ENCODE data around the gene ASIC2.

Gene ASIC2

DNA sequence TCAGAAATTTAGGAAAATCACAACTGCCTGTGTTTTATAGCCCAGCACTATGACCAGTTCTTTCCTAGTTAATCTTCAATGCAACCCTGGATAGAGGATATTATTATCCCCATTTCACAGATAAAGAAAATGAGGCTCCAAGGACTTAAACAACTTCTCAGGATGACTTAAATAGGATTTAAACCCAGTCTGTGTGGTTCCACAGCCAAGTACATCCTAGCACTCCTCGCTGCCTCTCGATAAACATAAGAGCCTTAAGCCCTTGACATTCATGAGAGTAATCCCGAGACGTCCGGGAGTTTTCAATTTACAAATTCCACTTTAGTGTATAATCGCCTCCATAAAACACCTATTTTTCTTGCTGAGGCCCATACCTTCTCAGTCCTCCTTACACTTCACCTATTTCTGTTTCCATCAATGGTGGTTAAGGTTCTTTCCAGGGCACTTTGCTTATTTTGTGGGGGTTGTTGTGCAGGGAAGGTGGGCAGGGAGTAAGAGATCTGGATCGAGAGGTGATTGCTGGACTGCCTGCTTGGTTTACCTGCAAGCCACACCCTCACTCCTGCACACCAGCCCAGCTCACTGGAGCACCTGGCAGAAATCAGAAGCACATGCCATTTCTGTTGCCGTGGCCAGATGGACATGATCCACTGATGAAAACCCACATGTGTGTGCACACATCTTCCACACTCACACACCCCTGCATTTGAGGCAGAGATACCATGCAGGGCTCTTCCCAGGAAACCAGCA lies 50.5 kb downstream of the ASIC2 start:
- no peak for DNase-seq

GRCh38 chr17:33241390-33241789 lies 51.7 kb downstream of the ASIC2 start:
- no peak for DNase-seq

DNA sequence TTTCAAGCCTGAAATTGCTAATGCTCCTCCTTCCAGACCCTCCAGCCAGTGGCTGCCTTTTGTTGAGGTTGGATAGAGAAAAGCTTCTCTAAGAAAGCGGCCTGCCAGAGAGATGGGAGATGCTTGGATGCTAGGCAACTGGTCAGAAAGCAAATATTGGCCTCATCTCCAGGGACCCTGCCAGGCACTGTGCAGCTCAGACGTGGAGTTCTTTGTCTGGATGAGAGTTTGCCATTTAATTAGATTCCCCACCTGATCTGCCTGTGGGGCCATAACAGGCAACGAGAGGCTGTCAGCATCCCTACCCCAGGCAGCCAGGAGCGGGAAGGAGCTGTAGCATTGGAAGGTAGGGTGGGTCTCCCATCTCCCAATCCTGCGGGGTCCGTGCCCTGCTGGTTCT lies 52.7 kb downstream of the ASIC2 start:
- no peak for DNase-seq

GRCh38 chr17:33239702-33240101 lies 53.4 kb downstream of the ASIC2 start:
- DNase-seq: no peak

DNA sequence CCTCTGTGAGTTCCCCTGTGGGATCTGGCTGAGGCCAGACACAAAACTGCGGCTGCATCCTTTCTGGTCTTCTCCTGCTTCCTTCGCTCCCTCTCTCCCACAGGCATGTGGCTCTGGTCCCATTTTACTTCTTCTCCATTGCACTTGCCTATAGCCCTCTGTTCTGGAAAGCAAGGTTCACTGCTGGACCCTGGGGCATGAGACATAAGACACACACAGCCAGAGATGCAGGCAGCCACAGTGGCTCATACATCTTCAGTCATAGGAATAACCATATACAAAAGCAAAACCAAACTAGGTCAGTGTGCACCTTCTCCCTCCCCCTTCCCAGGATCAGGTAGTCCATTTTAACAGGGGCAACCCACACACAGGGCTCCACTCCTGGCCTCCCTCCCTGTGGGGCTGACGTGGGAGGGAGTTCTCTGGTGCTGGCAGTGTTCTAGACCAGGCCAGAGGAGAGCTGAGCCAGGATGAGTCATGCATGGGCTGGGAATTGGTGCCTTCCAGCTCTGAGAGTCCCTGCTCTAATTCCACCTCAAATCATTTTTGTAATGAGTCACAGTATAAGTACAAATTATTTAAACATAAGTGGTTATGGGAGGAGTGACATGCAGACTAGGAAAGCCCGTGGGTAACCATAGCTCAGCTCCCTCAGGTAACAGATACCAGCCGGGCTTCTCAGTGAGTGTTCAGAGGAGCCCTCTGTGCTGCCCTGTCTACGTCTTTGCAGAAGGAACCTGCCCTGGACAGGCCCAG lies 58.0 kb downstream of the ASIC2 start:
- peak; percentile 19 for DNase-seq

DNA sequence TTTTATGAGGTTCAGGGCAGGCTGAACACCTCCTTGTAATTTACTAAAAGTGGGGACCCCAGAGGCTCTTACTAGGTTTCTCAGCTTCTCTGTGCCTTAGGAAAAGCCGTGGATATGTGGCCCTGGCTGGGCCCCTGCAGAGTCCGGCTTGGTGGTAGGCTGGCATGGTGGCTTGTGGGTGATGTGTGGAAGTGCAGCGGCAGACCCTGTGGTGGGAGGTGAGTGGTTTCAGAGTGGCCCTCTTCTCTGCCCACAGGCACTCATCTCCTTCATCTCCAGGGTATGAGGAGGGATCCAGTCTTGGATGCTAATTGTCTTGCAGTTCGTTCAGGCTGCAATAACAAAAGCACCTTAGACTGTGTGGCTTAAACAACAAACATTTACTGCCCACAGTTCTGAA lies 58.9 kb downstream of the ASIC2 start:
- DNase-seq: no peak

- DNase-seq: no peak
Measured at GRCh38 chr17:33233811-33234177, 59.3 kb downstream of the ASIC2 start.

DNA sequence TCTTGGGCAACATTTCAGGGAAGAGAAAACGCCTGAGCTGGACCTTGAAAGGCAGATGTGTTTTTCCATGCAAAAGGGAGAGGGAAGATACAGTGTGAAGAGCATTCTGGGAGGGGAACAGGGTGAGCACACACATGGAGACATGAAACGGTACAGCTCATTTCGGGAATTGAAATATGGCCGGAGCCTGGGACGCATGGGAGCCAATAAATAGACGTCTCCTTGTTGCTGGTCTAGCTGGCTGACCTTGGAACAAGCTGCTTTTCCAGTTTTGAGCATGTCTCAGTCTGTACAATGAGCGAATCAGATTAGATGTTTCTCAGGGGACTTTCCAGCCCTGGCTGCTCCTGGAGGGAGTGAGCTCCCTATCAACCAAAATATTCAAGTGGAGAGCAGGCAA lies 63.6 kb downstream of the ASIC2 start:
- no peak for DNase-seq

DNA sequence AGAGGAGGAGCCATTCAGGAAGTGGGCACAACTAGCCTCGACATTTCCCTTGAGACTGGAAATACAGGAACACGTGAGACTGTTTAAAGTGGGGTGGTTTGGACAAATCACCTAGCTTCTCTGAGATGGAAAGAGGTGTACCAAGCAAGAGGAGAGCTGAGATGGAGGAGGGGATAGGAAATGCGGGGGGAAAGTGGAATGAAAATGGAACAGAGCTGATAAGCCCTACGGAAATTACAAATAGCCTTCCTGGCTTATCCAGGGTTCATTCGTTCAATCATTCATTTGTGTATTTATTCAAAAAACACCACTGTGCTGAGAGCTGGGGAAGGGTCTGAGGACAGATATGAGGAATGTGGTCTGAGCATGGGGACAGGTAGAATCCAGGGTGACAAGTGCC lies 64.1 kb downstream of the ASIC2 start:
- DNase-seq: no peak

DNA sequence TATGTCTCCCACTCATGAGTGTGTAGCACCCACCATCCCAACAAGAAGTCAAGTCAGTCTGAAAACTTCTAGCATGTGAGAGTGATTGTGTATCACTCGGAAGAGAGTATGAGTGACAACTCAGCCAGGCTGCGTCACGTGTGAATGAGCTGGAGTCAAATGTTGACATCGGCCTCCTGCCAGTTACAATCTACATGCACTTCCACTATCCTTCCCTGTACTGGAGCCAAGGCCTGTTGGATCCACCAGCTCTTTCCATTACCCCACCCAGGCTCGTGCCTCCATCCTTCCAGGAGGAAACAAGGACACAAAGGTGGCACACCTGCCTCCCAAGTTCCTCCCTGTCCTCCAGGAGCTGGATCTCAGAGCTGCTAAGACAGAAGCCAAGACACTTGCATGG lies 64.5 kb downstream of the ASIC2 start:
- DNase-seq: no peak

DNA sequence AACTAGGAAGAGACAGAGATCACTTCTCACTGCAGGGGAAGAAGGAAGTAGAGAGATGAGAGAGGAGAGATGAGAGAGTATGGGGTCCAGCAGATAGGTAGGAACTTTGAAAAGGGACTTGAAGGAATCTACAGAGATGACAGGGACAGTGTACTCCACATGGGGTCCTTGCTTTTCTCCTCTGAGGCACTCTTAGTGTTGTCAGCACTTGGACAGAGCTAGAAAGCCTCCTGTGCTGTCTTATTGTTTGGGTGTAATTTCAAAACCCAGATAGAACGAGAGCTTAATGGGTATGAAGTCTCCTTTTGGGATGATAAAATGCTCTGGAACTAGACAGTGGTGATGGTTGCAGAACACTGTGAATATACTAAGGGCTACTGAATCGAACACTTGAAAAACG lies 65.2 kb downstream of the ASIC2 start:
- DNase-seq: no peak

- DNase-seq: no peak
Measured at GRCh38 chr17:33225994-33226393, 67.1 kb downstream of the ASIC2 start.

DNA sequence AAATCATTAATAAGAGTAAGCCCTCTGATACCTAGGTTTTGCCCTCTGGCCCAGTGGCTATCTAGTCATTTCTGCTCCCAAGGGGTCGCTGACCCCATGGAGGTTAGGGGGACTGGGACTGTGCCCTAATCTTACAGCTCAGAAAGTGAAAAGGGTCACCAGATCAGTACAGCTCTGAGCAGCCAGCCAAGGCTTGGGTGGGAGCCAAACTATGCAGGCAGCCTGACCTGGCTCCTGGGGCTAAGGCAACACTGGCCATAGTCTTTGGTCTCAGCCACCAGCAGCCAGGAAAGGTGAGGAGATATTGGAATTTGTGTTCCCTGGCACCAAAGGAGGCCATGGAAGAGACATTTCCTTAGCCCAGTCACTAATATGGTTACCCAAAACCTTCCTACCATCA lies 67.6 kb downstream of the ASIC2 start:
- no peak for DNase-seq

DNA sequence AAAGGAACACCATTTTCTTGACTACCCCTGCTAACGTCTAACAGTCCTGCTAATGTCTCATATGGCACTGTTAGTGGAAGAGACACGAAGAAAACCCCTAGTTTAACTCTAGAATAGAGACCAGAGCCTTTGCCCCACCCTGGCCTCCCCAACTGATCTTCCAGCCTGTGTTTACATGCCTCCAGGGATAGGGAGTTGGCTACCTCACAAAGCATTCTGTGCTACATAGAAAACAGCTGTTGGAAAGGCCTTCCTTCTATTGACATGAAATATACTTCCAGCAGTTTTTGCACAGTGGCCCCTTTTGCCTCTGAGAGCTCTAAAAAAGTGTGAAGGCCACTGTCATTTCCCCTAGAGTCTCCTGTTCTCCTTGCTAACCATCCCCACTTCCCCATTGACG lies 73.1 kb downstream of the ASIC2 start:
- no peak for DNase-seq

- no peak for DNase-seq
Measured at GRCh38 chr17:33218698-33219601, 74.1 kb downstream of the ASIC2 start.

GRCh38 chr17:33217891-33218290 lies 75.2 kb downstream of the ASIC2 start:
- no peak for DNase-seq

DNA sequence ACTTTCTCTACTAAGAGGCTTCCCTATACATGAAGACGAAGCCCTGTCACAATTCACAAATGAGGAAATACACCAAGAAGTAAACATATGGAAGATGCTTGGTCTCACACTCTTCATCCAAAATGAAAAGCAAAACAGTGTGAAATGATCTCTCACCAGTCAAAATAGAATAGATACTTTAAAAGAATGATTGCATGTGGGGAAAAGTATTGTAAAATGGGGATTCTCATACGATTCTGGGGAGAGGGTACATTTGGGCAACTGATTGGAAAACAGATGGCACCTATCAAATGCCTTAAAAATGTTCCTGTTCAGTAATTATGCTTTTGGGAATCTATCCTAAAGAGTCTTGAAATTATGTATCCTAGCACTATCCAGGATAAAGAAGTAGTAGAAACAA lies 78.1 kb downstream of the ASIC2 start:
- DNase-seq: no peak

- DNase-seq: no peak
Measured at GRCh38 chr17:33210285-33210684, 82.8 kb downstream of the ASIC2 start.

DNA sequence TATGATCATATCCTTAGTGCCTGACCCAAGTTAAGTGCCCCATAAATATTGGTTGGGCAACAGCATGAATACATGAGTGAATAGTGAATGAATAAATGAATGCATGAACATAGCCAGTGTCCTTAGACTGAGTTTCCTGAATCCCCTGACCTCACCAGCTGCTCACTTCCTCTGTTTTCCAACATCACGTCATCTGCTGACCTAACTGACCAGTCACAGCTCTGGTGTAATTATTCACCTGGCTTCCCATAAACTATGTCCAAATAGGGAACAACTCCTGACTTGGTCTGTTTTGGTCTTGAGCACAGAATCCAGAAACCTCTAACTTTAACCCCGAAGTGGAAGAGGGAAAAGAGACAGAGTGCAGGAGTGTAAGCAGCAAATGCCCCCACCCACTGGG lies 83.4 kb downstream of the ASIC2 start:
- no peak for DNase-seq

DNA sequence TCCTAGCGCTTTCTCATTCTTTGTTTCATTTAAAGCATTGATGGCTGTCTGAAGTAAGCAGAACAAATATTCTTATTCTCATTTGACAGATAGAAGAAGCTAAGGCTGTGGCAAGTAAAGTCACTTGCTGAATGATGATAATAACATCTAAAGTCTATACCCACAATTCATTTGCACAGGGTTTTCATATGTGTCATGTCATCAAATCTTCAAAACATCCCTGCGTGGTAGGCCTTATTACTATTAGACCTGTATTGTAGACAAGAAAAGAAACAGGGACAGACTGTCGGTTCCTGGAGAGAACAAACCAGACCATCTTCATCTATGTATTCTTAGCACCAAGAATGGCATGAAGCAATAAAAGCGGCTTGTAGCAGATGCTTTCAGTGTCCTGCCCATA lies 85.9 kb downstream of the ASIC2 start:
- no peak for DNase-seq

DNA sequence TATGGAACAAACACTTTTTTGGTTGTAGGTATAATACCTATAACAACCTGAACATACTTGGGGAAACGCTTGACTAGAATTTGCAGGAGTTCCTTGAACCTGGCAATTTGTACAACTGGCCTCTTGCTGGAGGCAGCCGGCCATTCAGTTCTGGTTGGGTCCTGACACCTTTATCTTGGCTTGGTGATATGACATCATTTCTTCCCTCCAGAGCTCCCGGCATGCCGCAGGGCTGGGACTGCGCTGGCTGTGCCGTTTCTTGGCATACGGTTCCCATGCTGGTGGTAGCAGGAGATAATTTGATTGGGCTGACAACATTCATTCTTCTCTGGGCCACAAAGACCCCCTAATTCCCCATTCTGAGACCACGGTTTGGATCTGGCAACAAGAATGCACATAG lies 87.5 kb downstream of the ASIC2 start:
- no peak for DNase-seq

GRCh38 chr17:33204701-33205100 lies 88.4 kb downstream of the ASIC2 start:
- no peak for DNase-seq

DNA sequence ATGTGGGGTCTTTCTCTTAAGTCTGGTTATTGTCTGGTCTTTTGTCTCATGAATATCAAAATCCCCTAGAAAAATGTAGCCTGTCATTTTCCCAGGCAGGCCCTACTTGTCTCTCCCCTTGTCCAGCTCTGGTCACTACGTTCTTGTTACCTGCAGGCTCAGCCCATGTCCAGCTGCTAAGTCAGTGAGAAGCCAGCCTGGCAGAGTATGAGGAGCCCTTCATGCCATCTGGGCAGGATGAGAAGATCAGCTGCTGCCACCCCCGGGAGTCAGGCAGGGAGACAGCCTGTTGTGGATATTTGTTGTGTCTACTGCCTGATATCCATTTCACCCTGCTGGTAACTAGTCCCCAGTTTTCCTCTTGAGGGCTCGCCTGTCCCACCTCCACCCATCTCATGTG lies 88.9 kb downstream of the ASIC2 start:
- DNase-seq: no peak
